NB4 (cell line): ENCODE results near the gene HGS.

Experiments
- MYC ChIP-seq: IDR thresholded peaks from 2 replicates; pipeline ENCODE4 v1.6.1; 2011; ENCODE audit warnings: low read depth, low read length
- POLR2A ChIP-seq: IDR thresholded peaks from 2 replicates; pipeline ENCODE4 v1.6.1; 2011; ENCODE audit warnings: mild to moderate bottlenecking; ENCODE audit not compliant: insufficient read length; ENCODE audit errors: extremely low read depth
- TF ChIP-seq, protein P1 (sequence below): IDR thresholded peaks from one replicate; pipeline ENCODE4 v1.5.1; 2012; ENCODE audit warnings: low read depth, low read length
- TF ChIP-seq, protein P2 (sequence below): IDR thresholded peaks from 2 replicates; pipeline ENCODE4 v1.6.1; 2011; ENCODE audit warnings: low read depth, low read length

DNA sequence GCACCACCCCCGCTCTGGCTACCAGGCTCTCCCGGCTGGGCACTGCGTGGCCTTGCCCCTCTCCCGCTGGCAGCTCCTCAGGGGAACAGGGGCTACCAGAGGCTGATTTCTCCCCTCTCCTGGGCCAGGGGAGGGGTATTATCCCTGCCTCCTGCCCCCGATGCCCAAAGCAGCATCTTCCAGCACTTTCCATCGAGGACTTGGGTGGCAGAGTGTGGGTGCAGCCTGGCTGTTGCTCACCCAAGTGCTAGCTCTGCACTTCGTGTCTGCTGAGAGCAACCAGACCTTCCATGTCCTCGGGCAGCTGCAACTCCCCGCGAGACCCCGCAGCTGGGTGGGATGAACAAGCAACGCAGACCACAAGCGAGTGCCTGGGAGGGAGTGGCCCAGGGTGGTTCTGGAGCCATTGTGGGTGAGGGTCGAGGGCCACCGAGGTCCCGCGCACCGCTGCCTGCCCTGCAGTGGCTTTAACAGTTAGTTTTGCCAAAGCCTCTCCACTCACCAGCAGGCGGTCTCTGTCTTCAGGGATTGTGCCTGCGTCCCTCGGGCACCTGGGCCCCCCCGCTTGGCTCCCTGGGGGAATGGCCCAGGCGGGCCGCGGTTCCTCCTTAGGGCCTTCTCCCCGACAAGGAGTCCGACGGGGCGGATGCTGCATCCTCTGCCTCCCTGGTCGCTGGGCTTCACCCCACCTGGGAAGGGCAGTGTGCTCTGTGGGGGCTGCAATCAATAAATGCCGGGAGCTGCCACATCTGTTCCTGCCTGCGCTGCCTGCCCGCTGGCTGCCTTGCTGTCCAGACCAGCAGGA lies 36.7 kb downstream of the HGS start:
- TF ChIP-seq MYC (no peak), POLR2A (no peak)
- TF ChIP-seq, protein P1, sequence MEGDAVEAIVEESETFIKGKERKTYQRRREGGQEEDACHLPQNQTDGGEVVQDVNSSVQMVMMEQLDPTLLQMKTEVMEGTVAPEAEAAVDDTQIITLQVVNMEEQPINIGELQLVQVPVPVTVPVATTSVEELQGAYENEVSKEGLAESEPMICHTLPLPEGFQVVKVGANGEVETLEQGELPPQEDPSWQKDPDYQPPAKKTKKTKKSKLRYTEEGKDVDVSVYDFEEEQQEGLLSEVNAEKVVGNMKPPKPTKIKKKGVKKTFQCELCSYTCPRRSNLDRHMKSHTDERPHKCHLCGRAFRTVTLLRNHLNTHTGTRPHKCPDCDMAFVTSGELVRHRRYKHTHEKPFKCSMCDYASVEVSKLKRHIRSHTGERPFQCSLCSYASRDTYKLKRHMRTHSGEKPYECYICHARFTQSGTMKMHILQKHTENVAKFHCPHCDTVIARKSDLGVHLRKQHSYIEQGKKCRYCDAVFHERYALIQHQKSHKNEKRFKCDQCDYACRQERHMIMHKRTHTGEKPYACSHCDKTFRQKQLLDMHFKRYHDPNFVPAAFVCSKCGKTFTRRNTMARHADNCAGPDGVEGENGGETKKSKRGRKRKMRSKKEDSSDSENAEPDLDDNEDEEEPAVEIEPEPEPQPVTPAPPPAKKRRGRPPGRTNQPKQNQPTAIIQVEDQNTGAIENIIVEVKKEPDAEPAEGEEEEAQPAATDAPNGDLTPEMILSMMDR = no peak
- TF ChIP-seq, protein P2, sequence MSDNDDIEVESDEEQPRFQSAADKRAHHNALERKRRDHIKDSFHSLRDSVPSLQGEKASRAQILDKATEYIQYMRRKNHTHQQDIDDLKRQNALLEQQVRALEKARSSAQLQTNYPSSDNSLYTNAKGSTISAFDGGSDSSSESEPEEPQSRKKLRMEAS = no peak
